WTC11 (cell line): Measurements from ENCODE around the gene SHQ1. TPM values are rescaled to one million over a fixed set of nuclear protein-coding genes. Genes with fewer than 3 reads are reported as not detected.

ENCODE experiments used
- ATAC-seq: fragments of 200-7000 bp; cut with Tn5 transposase; 2 replicates; pipeline ENCODE4 v1.10.0; 2021; ENCODE audit warnings: mild to moderate bottlenecking, moderate library complexity
- CTCF ChIA-PET: fragments of 300-600 bp; sonication (Branson Sonifier 250); formaldehyde crosslinking; loops from one replicate; lab custom pipeline; 2021; ENCODE audit warnings: antibody characterized with exemption; lab: Charles Lee
- POLR2A ChIA-PET: fragments of 350-600 bp; sonication (Branson Sonifier 250); formaldehyde crosslinking; loops from one replicate; lab custom pipeline; 2021; ENCODE audit warnings: antibody characterized with exemption; lab: Charles Lee
- DNase-seq: peaks from one replicate; pipeline ENCODE4 v3.0.0; 2021; ENCODE audit warnings: low spot score
- H3K27ac Mint-ChIP-seq: 2 replicates; pipeline ENCODE4 v1.8.0; 2021; ENCODE audit warnings: mixed read lengths
- H3K27me3 Mint-ChIP-seq: 2 replicates; pipeline ENCODE4 v1.8.0; 2021; ENCODE audit warnings: low read depth, mild to moderate bottlenecking, moderate library complexity, mixed read lengths
- H3K36me3 Mint-ChIP-seq: 2 replicates; pipeline ENCODE4 v1.8.0; 2021; ENCODE audit warnings: mixed read lengths
- H3K4me1 Mint-ChIP-seq: 2 replicates; pipeline ENCODE4 v1.8.0; 2022; ENCODE audit warnings: mixed read lengths
- H3K4me3 Mint-ChIP-seq: 2 replicates; pipeline ENCODE4 v1.8.0; 2021; ENCODE audit warnings: mild to moderate bottlenecking, moderate library complexity, mixed read lengths
- H3K9me3 Mint-ChIP-seq: 2 replicates; pipeline ENCODE4 v1.8.0; 2021; ENCODE audit warnings: mixed read lengths
- CBFB ChIP-seq: sonication (generic); formaldehyde crosslinking; IDR thresholded peaks from 2 replicates; pipeline ENCODE4 v1.8.1; 2022; ENCODE audit warnings: mild to moderate bottlenecking, low read depth, missing genetic modification reagents
- EMX1 ChIP-seq: fragments of 250-450 bp; sonication (Bioruptor Pico); IDR thresholded peaks from 2 replicates; pipeline ENCODE4 v1.8.0; 2021; ENCODE audit warnings: mild to moderate bottlenecking
- FOXP1 ChIP-seq: sonication (generic); formaldehyde crosslinking; IDR thresholded peaks from 2 replicates; pipeline ENCODE4 v1.8.0; 2022; ENCODE audit warnings: missing genetic modification reagents, mild to moderate bottlenecking, moderate library complexity, borderline replicate concordance
- GRHL2 ChIP-seq: fragments of 250-450 bp; sonication (Bioruptor Pico); IDR thresholded peaks from 2 replicates; pipeline ENCODE4 v1.8.0; 2022; ENCODE audit warnings: mild to moderate bottlenecking, moderate library complexity; ENCODE audit not compliant: insufficient replicate concordance, severe bottlenecking
- NFATC4 ChIP-seq: fragments of 250-450 bp; sonication (Bioruptor Pico); IDR thresholded peaks from 2 replicates; pipeline ENCODE4 v1.9.0; 2021; ENCODE audit warnings: mild to moderate bottlenecking
- NR1H2 ChIP-seq: sonication (generic); formaldehyde crosslinking; IDR thresholded peaks from 2 replicates; pipeline ENCODE4 v1.9.0; 2021; ENCODE audit warnings: mild to moderate bottlenecking, moderate library complexity, missing genetic modification reagents
- SMAD4 ChIP-seq: sonication (generic); formaldehyde crosslinking; IDR thresholded peaks from 2 replicates; pipeline ENCODE4 v1.8.0; 2022; ENCODE audit warnings: mild to moderate bottlenecking, missing genetic modification reagents
- SOX15 ChIP-seq: fragments of 250-450 bp; sonication (Bioruptor Pico); IDR thresholded peaks from 2 replicates; pipeline ENCODE4 v1.9.0; 2021; ENCODE audit warnings: mild to moderate bottlenecking
- ZNF263 ChIP-seq: sonication (generic); formaldehyde crosslinking; IDR thresholded peaks from 2 replicates; pipeline ENCODE4 v1.8.1; 2022; ENCODE audit warnings: low read depth, mild to moderate bottlenecking, moderate library complexity, missing genetic modification reagents
- ZNF396 ChIP-seq: fragments of 250-450 bp; sonication (Bioruptor Pico); IDR thresholded peaks from 2 replicates; pipeline ENCODE4 v1.8.0; 2021; ENCODE audit warnings: mild to moderate bottlenecking, moderate library complexity, borderline replicate concordance
- ZNF416 ChIP-seq: fragments of 250-450 bp; sonication (Bioruptor Pico); IDR thresholded peaks from 2 replicates; pipeline ENCODE4 v1.9.0; 2021; ENCODE audit warnings: mild to moderate bottlenecking, inconsistent platforms
- ZNF671 ChIP-seq: fragments of 250-450 bp; sonication (Bioruptor Pico); IDR thresholded peaks from 2 replicates; pipeline ENCODE4 v1.8.0; 2021; ENCODE audit warnings: mild to moderate bottlenecking
- total RNA-seq: library from RNA; stranded (reverse); gene quantifications from 3 replicates; pipeline ENCODE4 v1.2.3, GENCODE V29; 2021
- TF ChIP-seq, protein P1 (sequence below): fragments of 250-450 bp; sonication (Bioruptor Pico); conservative IDR thresholded peaks from 2 replicates; pipeline ENCODE4 v1.9.0; 2021; ENCODE audit warnings: mild to moderate bottlenecking
- TF ChIP-seq, protein P2 (sequence below): sonication (generic); formaldehyde crosslinking; IDR thresholded peaks from 2 replicates; pipeline ENCODE4 v1.8.0; 2022; ENCODE audit warnings: mild to moderate bottlenecking, missing genetic modification reagents
- TF ChIP-seq, protein P3 (sequence below): fragments of 250-450 bp; sonication (Bioruptor Pico); IDR thresholded peaks from 2 replicates; pipeline ENCODE4 v1.8.0; 2021; ENCODE audit warnings: mild to moderate bottlenecking
- TF ChIP-seq, protein P4 (sequence below): fragments of 250-450 bp; sonication (Bioruptor Pico); IDR thresholded peaks from 2 replicates; pipeline ENCODE4 v1.9.0; 2021; ENCODE audit warnings: mild to moderate bottlenecking, borderline replicate concordance
- TF ChIP-seq, protein P5 (sequence below): fragments of 200-600 bp; IDR thresholded peaks from 2 replicates; pipeline ENCODE4 v1.8.0; 2022; ENCODE audit warnings: antibody characterized with exemption
- TF ChIP-seq, protein P6 (sequence below): fragments of 250-450 bp; sonication (Bioruptor Pico); IDR thresholded peaks from 2 replicates; pipeline ENCODE4 v1.9.0; 2021; ENCODE audit warnings: mild to moderate bottlenecking
- TF ChIP-seq, protein P7 (sequence below): sonication (generic); formaldehyde crosslinking; IDR thresholded peaks from 2 replicates; pipeline ENCODE4 v1.8.1; 2023; ENCODE audit warnings: mild to moderate bottlenecking, missing genetic modification reagents, moderate library complexity
- TF ChIP-seq, protein P8 (sequence below): sonication (generic); formaldehyde crosslinking; conservative IDR thresholded peaks from 2 replicates; pipeline ENCODE4 v1.8.1; 2023; ENCODE audit warnings: mild to moderate bottlenecking, low read depth, missing genetic modification reagents, moderate library complexity

SHQ1 gene
- total RNA-seq, 1 experiment from 2014 or later, result 29.1 TPM

DNA sequence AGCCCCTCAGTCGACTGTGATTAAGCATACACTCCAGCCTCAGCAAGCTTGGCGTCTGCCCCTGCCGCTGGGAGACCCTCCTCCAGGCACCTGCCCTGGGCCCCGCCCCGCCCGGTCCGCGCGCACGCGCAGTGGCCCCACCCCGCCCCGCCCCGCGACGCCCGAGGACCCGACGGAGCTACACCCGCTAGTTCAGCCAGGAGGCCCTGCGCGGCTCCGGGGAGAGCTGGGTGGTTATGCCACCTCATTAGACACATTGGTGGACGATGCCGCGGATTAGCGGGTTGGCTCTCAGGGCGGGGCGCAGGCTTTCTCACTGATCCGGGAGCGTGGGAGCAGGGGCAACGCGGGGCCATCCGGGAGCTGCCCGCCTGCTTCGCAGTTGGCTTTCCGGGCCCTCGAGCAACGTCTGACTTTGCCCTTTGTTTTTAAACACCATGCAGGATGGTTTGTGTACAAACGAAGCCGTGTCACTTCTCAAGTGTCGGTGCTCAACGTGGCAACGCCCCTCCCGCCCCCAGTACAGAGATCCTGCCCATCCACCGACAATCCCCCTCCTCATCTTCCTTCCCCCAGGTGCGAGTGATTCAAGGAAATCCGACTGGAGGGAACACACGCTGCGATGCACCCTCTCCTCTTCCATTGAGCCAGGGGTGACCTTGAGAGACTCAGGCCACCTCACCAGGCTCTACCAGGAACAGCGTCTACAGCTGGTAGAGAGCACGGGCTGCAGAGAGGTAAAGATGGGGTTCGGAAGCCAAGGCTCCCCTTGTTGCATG is 109.3 kb downstream of the SHQ1 start:
- CTCF ChIA-PET, result interaction anchor here (0.5 to 2.2 kb wide), 12 partner anchors 20 to 206 kb away, joined by 3 to 14 read pairs (median 4); no protein-coding TSS in a partner anchor
- peak; percentile 95 for ATAC-seq
- TF ChIP-seq NFATC4 (CRISPR knock-in tag) (no peak), SMAD4 (CRISPR knock-in tag) (no peak), NR1H2 (CRISPR knock-in tag) (no peak), ZNF416 (no peak), ZNF671 (CRISPR knock-in tag) (no peak), SOX15 (CRISPR knock-in tag) (no peak), ZNF263 (CRISPR knock-in tag) (no peak), EMX1 (no peak), GRHL2 (no peak), FOXP1 (CRISPR knock-in tag) (peak; percentile 73; the same call in 1 of the 2 replicates), ZNF396 (no peak), CBFB (CRISPR knock-in tag) (no peak)
- TF ChIP-seq, protein P1, sequence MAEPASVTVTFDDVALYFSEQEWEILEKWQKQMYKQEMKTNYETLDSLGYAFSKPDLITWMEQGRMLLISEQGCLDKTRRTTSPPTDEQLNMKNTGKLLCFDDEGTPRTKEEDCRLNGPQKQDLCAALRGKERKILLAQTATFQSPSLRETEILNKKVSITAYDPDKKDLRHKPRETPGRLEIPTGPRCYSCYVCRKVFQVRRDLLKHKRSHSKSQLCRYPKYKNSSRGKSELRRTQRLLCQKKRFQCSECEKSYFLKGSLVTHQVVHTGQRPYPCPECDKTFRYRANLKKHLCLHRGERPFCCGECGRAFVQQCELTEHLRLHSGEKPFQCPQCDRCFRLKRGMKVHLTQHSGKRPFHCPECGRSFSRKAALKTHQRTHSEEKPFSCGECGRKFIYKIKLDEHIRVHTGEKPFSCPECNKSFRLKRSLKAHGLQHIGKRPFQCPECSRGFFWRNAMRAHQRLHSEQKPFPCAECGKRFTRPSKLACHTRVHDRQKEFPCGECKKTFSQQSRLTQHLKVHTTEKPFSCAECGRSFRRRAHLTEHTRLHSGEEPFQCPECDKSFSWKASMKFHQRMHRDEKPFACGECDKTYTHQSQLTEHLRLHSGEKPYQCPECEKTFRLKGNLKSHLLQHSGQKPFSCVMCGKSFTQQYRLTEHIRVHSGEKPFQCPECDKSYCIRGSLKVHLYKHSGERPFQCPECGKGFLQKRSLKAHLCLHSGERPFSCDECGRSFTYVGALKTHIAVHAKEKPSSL (CRISPR knock-in tag), result no peak
- TF ChIP-seq, protein P2, sequence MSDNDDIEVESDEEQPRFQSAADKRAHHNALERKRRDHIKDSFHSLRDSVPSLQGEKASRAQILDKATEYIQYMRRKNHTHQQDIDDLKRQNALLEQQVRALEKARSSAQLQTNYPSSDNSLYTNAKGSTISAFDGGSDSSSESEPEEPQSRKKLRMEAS (CRISPR knock-in tag), result peak; percentile 84
- TF ChIP-seq, protein P3, sequence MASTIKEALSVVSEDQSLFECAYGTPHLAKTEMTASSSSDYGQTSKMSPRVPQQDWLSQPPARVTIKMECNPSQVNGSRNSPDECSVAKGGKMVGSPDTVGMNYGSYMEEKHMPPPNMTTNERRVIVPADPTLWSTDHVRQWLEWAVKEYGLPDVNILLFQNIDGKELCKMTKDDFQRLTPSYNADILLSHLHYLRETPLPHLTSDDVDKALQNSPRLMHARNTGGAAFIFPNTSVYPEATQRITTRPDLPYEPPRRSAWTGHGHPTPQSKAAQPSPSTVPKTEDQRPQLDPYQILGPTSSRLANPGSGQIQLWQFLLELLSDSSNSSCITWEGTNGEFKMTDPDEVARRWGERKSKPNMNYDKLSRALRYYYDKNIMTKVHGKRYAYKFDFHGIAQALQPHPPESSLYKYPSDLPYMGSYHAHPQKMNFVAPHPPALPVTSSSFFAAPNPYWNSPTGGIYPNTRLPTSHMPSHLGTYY (CRISPR knock-in tag), result no peak
- TF ChIP-seq, protein P4, sequence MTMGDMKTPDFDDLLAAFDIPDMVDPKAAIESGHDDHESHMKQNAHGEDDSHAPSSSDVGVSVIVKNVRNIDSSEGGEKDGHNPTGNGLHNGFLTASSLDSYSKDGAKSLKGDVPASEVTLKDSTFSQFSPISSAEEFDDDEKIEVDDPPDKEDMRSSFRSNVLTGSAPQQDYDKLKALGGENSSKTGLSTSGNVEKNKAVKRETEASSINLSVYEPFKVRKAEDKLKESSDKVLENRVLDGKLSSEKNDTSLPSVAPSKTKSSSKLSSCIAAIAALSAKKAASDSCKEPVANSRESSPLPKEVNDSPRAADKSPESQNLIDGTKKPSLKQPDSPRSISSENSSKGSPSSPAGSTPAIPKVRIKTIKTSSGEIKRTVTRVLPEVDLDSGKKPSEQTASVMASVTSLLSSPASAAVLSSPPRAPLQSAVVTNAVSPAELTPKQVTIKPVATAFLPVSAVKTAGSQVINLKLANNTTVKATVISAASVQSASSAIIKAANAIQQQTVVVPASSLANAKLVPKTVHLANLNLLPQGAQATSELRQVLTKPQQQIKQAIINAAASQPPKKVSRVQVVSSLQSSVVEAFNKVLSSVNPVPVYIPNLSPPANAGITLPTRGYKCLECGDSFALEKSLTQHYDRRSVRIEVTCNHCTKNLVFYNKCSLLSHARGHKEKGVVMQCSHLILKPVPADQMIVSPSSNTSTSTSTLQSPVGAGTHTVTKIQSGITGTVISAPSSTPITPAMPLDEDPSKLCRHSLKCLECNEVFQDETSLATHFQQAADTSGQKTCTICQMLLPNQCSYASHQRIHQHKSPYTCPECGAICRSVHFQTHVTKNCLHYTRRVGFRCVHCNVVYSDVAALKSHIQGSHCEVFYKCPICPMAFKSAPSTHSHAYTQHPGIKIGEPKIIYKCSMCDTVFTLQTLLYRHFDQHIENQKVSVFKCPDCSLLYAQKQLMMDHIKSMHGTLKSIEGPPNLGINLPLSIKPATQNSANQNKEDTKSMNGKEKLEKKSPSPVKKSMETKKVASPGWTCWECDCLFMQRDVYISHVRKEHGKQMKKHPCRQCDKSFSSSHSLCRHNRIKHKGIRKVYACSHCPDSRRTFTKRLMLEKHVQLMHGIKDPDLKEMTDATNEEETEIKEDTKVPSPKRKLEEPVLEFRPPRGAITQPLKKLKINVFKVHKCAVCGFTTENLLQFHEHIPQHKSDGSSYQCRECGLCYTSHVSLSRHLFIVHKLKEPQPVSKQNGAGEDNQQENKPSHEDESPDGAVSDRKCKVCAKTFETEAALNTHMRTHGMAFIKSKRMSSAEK (CRISPR knock-in tag), result no peak
- TF ChIP-seq, protein P5, sequence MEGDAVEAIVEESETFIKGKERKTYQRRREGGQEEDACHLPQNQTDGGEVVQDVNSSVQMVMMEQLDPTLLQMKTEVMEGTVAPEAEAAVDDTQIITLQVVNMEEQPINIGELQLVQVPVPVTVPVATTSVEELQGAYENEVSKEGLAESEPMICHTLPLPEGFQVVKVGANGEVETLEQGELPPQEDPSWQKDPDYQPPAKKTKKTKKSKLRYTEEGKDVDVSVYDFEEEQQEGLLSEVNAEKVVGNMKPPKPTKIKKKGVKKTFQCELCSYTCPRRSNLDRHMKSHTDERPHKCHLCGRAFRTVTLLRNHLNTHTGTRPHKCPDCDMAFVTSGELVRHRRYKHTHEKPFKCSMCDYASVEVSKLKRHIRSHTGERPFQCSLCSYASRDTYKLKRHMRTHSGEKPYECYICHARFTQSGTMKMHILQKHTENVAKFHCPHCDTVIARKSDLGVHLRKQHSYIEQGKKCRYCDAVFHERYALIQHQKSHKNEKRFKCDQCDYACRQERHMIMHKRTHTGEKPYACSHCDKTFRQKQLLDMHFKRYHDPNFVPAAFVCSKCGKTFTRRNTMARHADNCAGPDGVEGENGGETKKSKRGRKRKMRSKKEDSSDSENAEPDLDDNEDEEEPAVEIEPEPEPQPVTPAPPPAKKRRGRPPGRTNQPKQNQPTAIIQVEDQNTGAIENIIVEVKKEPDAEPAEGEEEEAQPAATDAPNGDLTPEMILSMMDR, result no peak
- TF ChIP-seq, protein P6, sequence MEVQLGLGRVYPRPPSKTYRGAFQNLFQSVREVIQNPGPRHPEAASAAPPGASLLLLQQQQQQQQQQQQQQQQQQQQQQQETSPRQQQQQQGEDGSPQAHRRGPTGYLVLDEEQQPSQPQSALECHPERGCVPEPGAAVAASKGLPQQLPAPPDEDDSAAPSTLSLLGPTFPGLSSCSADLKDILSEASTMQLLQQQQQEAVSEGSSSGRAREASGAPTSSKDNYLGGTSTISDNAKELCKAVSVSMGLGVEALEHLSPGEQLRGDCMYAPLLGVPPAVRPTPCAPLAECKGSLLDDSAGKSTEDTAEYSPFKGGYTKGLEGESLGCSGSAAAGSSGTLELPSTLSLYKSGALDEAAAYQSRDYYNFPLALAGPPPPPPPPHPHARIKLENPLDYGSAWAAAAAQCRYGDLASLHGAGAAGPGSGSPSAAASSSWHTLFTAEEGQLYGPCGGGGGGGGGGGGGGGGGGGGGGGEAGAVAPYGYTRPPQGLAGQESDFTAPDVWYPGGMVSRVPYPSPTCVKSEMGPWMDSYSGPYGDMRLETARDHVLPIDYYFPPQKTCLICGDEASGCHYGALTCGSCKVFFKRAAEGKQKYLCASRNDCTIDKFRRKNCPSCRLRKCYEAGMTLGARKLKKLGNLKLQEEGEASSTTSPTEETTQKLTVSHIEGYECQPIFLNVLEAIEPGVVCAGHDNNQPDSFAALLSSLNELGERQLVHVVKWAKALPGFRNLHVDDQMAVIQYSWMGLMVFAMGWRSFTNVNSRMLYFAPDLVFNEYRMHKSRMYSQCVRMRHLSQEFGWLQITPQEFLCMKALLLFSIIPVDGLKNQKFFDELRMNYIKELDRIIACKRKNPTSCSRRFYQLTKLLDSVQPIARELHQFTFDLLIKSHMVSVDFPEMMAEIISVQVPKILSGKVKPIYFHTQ, result no peak
- TF ChIP-seq, protein P7, sequence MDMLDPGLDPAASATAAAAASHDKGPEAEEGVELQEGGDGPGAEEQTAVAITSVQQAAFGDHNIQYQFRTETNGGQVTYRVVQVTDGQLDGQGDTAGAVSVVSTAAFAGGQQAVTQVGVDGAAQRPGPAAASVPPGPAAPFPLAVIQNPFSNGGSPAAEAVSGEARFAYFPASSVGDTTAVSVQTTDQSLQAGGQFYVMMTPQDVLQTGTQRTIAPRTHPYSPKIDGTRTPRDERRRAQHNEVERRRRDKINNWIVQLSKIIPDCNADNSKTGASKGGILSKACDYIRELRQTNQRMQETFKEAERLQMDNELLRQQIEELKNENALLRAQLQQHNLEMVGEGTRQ (CRISPR knock-in tag), result no peak
- TF ChIP-seq, protein P8, sequence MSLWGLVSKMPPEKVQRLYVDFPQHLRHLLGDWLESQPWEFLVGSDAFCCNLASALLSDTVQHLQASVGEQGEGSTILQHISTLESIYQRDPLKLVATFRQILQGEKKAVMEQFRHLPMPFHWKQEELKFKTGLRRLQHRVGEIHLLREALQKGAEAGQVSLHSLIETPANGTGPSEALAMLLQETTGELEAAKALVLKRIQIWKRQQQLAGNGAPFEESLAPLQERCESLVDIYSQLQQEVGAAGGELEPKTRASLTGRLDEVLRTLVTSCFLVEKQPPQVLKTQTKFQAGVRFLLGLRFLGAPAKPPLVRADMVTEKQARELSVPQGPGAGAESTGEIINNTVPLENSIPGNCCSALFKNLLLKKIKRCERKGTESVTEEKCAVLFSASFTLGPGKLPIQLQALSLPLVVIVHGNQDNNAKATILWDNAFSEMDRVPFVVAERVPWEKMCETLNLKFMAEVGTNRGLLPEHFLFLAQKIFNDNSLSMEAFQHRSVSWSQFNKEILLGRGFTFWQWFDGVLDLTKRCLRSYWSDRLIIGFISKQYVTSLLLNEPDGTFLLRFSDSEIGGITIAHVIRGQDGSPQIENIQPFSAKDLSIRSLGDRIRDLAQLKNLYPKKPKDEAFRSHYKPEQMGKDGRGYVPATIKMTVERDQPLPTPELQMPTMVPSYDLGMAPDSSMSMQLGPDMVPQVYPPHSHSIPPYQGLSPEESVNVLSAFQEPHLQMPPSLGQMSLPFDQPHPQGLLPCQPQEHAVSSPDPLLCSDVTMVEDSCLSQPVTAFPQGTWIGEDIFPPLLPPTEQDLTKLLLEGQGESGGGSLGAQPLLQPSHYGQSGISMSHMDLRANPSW (CRISPR knock-in tag), result no peak

More for the DNA sequence above, 109.3 kb downstream of the SHQ1 start:
- H3K9me3 Mint-ChIP-seq, result peaks cover 10% of the 10 kb centered on the region
- peak overlapping the region; percentile 76 for H3K4me3 Mint-ChIP-seq
- no peak overlapping the region for H3K27ac Mint-ChIP-seq
- H3K36me3 Mint-ChIP-seq, result peaks cover 10% of the 10 kb centered on the region
- peaks cover 22% of the 10 kb centered on the region for H3K4me1 Mint-ChIP-seq
- H3K27me3 Mint-ChIP-seq, result peaks cover 30% of the 10 kb centered on the region
- peak; percentile 69 for DNase-seq
- POLR2A ChIA-PET, result interaction anchor here (0.6 to 0.8 kb wide), 2 partner anchors 29 to 46 kb away, joined by 3 read pairs; no protein-coding TSS in a partner anchor
